ENCODE results near the gene ACSL1. TPM values are rescaled to one million over a fixed set of nuclear protein-coding genes. Genes with fewer than 3 reads are reported as not detected.
A peak's percentile ranks its signal among the peaks of the same experiment; 100 is the strongest.

Gene ACSL1
- total and polyA plus RNA-seq, 2 donors (not counting 1 experiment from before 2014, with no cell fraction given), result 15.4 to 30.1 TPM

DNA sequence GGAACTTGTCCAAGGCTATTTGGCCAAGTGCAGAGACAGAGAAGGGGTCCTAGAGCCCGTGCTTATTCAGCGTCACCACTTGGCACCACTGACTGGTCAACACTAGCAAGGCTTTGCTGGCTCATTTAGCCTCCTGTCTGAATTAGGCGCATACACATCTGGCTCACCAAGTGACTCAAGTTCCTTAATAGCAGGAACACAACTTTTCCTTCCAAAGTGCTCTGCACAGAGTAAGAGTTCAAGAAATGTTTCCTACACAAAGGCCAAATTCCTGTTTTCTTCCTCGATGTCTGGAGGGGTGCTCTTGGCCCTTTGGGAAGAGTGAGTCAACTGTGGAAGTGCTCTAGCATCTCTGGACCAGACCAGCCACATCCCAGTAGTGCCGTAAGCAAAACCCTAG lies 65.1 kb downstream of the ACSL1 start:
- no peaks in the 10 kb centered on the region for H3K27me3 ChIP-seq (ENCODE audit: control insufficient read depth, insufficient read depth, low read length)
- H3K27ac ChIP-seq (ENCODE audit: insufficient read depth, low read length), result no peak overlapping the region
- H3K9me3 ChIP-seq (ENCODE audit: control insufficient read depth, insufficient read depth, low read depth, low read length), result no peaks in the 10 kb centered on the region
- H3K4me2 ChIP-seq (ENCODE audit: extremely low read depth, insufficient read depth, low read length), result no peak overlapping the region
- H3K4me3 ChIP-seq (replicated peaks in 1 of 4; ENCODE audit: control extremely low read depth in 1 of 4, insufficient read depth in 1 of 4, low read depth in 3 of 4, low read length in 4 of 4), result no peak overlapping the region
- H3K4me1 ChIP-seq (ENCODE audit: control insufficient read depth, extremely low read depth, insufficient read depth, low read length), result no peaks in the 10 kb centered on the region
- no peak overlapping the region for H2AFZ ChIP-seq (ENCODE audit: low read length)
- H3K79me2 ChIP-seq (ENCODE audit: control insufficient read depth, insufficient read depth, low read length), result no peaks in the 10 kb centered on the region
- no peaks in the 10 kb centered on the region for H4K20me1 ChIP-seq (ENCODE audit: control insufficient read depth, extremely low read depth, insufficient read depth, low read length)
- no peak for DNase-seq (ENCODE audit: low read depth in 2 of 2)
- TF ChIP-seq, protein P1, sequence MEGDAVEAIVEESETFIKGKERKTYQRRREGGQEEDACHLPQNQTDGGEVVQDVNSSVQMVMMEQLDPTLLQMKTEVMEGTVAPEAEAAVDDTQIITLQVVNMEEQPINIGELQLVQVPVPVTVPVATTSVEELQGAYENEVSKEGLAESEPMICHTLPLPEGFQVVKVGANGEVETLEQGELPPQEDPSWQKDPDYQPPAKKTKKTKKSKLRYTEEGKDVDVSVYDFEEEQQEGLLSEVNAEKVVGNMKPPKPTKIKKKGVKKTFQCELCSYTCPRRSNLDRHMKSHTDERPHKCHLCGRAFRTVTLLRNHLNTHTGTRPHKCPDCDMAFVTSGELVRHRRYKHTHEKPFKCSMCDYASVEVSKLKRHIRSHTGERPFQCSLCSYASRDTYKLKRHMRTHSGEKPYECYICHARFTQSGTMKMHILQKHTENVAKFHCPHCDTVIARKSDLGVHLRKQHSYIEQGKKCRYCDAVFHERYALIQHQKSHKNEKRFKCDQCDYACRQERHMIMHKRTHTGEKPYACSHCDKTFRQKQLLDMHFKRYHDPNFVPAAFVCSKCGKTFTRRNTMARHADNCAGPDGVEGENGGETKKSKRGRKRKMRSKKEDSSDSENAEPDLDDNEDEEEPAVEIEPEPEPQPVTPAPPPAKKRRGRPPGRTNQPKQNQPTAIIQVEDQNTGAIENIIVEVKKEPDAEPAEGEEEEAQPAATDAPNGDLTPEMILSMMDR (conservative IDR thresholded peaks at IDR 0.05 in 1 of 2, IDR thresholded peaks at IDR 0.05 in 1 of 2; ENCODE audit: low read depth in 1 of 2, low read length in 2 of 2), result no peak
- no peak for TF ChIP-seq EZH2 (IDR thresholded peaks at IDR 0.05; ENCODE audit: low read length, missing control alignments)
- H3K36me3 ChIP-seq (ENCODE audit: control insufficient read depth, insufficient read depth, low read length), result peaks cover 2% of the 10 kb centered on the region
- no peak overlapping the region for H3K9ac ChIP-seq (ENCODE audit: insufficient read depth, low read length)

DNA sequence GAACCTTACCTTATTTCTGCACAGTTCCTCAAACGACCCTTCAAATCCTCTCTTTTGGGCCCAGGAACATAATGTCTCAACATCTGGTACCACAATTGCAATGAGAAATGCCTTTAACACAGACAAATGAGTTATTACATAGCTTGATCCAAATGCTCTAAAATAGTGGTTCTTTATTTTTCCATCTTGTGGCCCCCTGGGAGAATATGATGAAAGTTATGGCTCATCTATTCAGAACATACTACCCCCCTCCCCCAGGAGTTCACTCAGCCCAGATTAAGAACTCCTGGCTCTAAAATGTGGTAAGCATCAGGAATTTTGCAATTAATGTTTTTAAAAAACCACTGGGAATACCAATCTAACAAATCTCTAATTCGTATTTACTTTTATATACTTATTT lies 68.0 kb downstream of the ACSL1 start:
- no peaks in the 10 kb centered on the region for H3K27me3 ChIP-seq (ENCODE audit: control insufficient read depth, insufficient read depth, low read length)
- H3K27ac ChIP-seq (ENCODE audit: insufficient read depth, low read length), result no peak overlapping the region
- no peak overlapping the region for H2AFZ ChIP-seq (ENCODE audit: low read length)
- DNase-seq (ENCODE audit: low read depth in 2 of 2), result no peak
- no peak overlapping the region for H3K4me3 ChIP-seq (replicated peaks in 1 of 4; ENCODE audit: control extremely low read depth in 1 of 4, insufficient read depth in 1 of 4, low read depth in 3 of 4, low read length in 4 of 4)
- TF ChIP-seq EZH2 (IDR thresholded peaks at IDR 0.05; ENCODE audit: low read length, missing control alignments), result no peak
- TF ChIP-seq, protein P1 (conservative IDR thresholded peaks at IDR 0.05 in 1 of 2, IDR thresholded peaks at IDR 0.05 in 1 of 2; ENCODE audit: low read depth in 1 of 2, low read length in 2 of 2), result no peak
- no peaks in the 10 kb centered on the region for H3K9me3 ChIP-seq (ENCODE audit: control insufficient read depth, insufficient read depth, low read depth, low read length)
- H3K4me2 ChIP-seq (ENCODE audit: extremely low read depth, insufficient read depth, low read length), result no peak overlapping the region
- no peaks in the 10 kb centered on the region for H3K79me2 ChIP-seq (ENCODE audit: control insufficient read depth, insufficient read depth, low read length)
- no peak overlapping the region for H3K9ac ChIP-seq (ENCODE audit: insufficient read depth, low read length)
- H4K20me1 ChIP-seq (ENCODE audit: control insufficient read depth, extremely low read depth, insufficient read depth, low read length), result no peaks in the 10 kb centered on the region
- peaks cover 2% of the 10 kb centered on the region for H3K36me3 ChIP-seq (ENCODE audit: control insufficient read depth, insufficient read depth, low read length)
- H3K4me1 ChIP-seq (ENCODE audit: control insufficient read depth, extremely low read depth, insufficient read depth, low read length), result no peaks in the 10 kb centered on the region

DNA sequence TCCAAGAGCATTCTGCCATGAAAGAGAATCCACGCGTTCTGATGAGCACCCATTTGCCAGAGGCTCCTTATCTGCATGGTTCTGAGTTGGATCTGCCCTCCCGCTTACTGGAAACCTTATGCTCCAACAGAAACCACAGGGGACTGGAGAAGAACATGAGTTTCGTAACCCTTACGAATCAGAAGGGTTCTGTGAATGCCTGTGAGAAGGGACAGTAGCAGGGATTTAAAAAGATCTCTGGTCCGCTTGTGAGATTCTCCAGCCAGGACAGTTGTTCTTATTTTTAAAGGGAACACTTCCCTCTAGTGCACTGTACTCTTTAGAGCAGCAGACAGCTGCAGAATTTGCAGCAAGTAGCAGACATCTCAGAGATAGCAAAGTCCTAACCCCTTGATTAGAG lies 69.4 kb downstream of the ACSL1 start:
- Histone ChIP-seq H3K9me3 (ENCODE audit: control insufficient read depth, insufficient read depth, low read depth, low read length) (no peaks in the 10 kb centered on the region), H3K9ac (ENCODE audit: insufficient read depth, low read length) (no peak overlapping the region), H3K4me3 (replicated peaks in 1 of 4; ENCODE audit: control extremely low read depth in 1 of 4, insufficient read depth in 1 of 4, low read depth in 3 of 4, low read length in 4 of 4) (no peak overlapping the region), H3K36me3 (ENCODE audit: control insufficient read depth, insufficient read depth, low read length) (peaks cover 2% of the 10 kb centered on the region), H3K4me2 (ENCODE audit: extremely low read depth, insufficient read depth, low read length) (no peak overlapping the region), H3K4me1 (ENCODE audit: control insufficient read depth, extremely low read depth, insufficient read depth, low read length) (no peaks in the 10 kb centered on the region), H2AFZ (ENCODE audit: low read length) (no peak overlapping the region), H3K27ac (ENCODE audit: insufficient read depth, low read length) (no peak overlapping the region), H3K79me2 (ENCODE audit: control insufficient read depth, insufficient read depth, low read length) (no peaks in the 10 kb centered on the region), H3K27me3 (ENCODE audit: control insufficient read depth, insufficient read depth, low read length) (no peaks in the 10 kb centered on the region), H4K20me1 (ENCODE audit: control insufficient read depth, extremely low read depth, insufficient read depth, low read length) (no peaks in the 10 kb centered on the region)
- peak; percentile 51 to 57 for DNase-seq (ENCODE audit: low read depth in 2 of 2)
- TF ChIP-seq, protein P1 (conservative IDR thresholded peaks at IDR 0.05 in 1 of 2, IDR thresholded peaks at IDR 0.05 in 1 of 2; ENCODE audit: low read depth in 1 of 2, low read length in 2 of 2), result no peak
- no peak for TF ChIP-seq EZH2 (IDR thresholded peaks at IDR 0.05; ENCODE audit: low read length, missing control alignments)
